ENCODE measurements around the gene INO80C.
"Not testable (repeated sequence)": the region's sequence is repeated elsewhere in the genome, so short reads cannot be mapped to it uniquely, and the experiment has no call there.

The INO80C gene

GRCh38 chr18:35512761-35513160, 15.0 kb upstream of the INO80C start:
- DNase-seq: no peak

- DNase-seq: no peak
Measured at GRCh38 chr18:35511833-35512232, 14.1 kb upstream of the INO80C start.

- no peak for DNase-seq
Measured at GRCh38 chr18:35511428-35511827, 13.7 kb upstream of the INO80C start.

GRCh38 chr18:35510076-35510651, 12.4 kb upstream of the INO80C start:
- no peak for DNase-seq

- no peak for DNase-seq
Measured at GRCh38 chr18:35508746-35509338, 11.1 kb upstream of the INO80C start.

- DNase-seq: no peak
Measured at GRCh38 chr18:35508030-35508429, 10.3 kb upstream of the INO80C start.

GRCh38 chr18:35507623-35508022, 9.9 kb upstream of the INO80C start:
- DNase-seq: no peak

GRCh38 chr18:35507192-35507591, 9.4 kb upstream of the INO80C start:
- no peak for DNase-seq

- DNase-seq: no peak
Measured at GRCh38 chr18:35506024-35506712, 8.4 kb upstream of the INO80C start.

- no peak for DNase-seq
Measured at GRCh38 chr18:35504996-35505395, 7.2 kb upstream of the INO80C start.

GRCh38 chr18:35502052-35502451, 4.3 kb upstream of the INO80C start:
- DNase-seq: no peak

GRCh38 chr18:35501369-35501768, 3.6 kb upstream of the INO80C start:
- DNase-seq: no peak

- no peak for DNase-seq
Measured at GRCh38 chr18:35500113-35500512, 2.4 kb upstream of the INO80C start.

- DNase-seq: no peak
Measured at GRCh38 chr18:35497027-35497369, 762 bp downstream of the INO80C start.

GRCh38 chr18:35495536-35496314, 2.0 kb downstream of the INO80C start:
- DNase-seq: no peak

- no peak for DNase-seq
Measured at GRCh38 chr18:35494251-35495220, 3.2 kb downstream of the INO80C start.

GRCh38 chr18:35491700-35492077, 6.1 kb downstream of the INO80C start:
- no peak for DNase-seq

GRCh38 chr18:35490894-35491699, 6.7 kb downstream of the INO80C start:
- DNase-seq: no peak

- no peak for DNase-seq
Measured at GRCh38 chr18:35489913-35490490, 7.8 kb downstream of the INO80C start.

- not testable (repeated sequence) for DNase-seq
Measured at GRCh38 chr18:35489281-35489680, 8.5 kb downstream of the INO80C start.

GRCh38 chr18:35488396-35488795, 9.4 kb downstream of the INO80C start:
- not testable (repeated sequence) for DNase-seq

Measured in activated gamma-delta T cell treated with Interleukin-2 at 50 U/mL for 16 hours (primary cell).